Fibroblast of the aortic adventitia (primary cell): ENCODE data around the gene KIF9. TPM values are rescaled to one million over a fixed set of nuclear protein-coding genes. Genes with fewer than 3 reads are reported as not detected.
"Not testable (repeated sequence)": the region's sequence is repeated elsewhere in the genome, so short reads cannot be mapped to it uniquely, and the experiment has no call there.

Source experiments
- DNase-seq: peaks from one replicate; pipeline ENCODE4 v3.0.0-alpha.2; 2010; ENCODE audit warnings: low read depth
- H3K4me3 ChIP-seq: 2 replicates; pipeline ENCODE4 v1.5.1; 2011; ENCODE audit warnings: low read depth, mild to moderate bottlenecking, control low read depth, low read length, moderate library complexity
- CTCF ChIP-seq: IDR thresholded peaks from 2 replicates; pipeline ENCODE4 v1.5.1; 2011; ENCODE audit warnings: mild to moderate bottlenecking, low read length, control low read depth, inconsistent platforms; ENCODE audit not compliant: insufficient read depth
- total RNA-seq: library from RNA; depleted of rRNA; stranded (reverse); fragments of >200 nt; gene quantifications from 2 replicates; pipeline ENCODE4 v1.2.3, GENCODE V29; 2012; ENCODE audit warnings: low replicate concordance

Gene KIF9
- total RNA-seq, 1 donor: 4.5 TPM

GRCh38 chr3:47238017-47238416, 44.6 kb downstream of the KIF9 start:
- TF ChIP-seq CTCF: no peak

GRCh38 chr3:47228088-47228487, 54.5 kb downstream of the KIF9 start:
- TF ChIP-seq CTCF: no peak
- no peak overlapping the region for H3K4me3 ChIP-seq
- peak; percentile 14 for DNase-seq

More at GRCh38 chr3:47238017-47238416, 44.6 kb downstream of the KIF9 start:
- H3K4me3 ChIP-seq: no peak overlapping the region
- DNase-seq: no peak

GRCh38 chr3:47227678-47228077, 54.9 kb downstream of the KIF9 start:
- no peak overlapping the region for H3K4me3 ChIP-seq
- DNase-seq: peak; percentile 16
- TF ChIP-seq CTCF: no peak

- no peak for TF ChIP-seq CTCF
- peak; percentile 81 for DNase-seq
- no peak overlapping the region for H3K4me3 ChIP-seq
Measured at GRCh38 chr3:47225310-47225906, 57.2 kb downstream of the KIF9 start.

GRCh38 chr3:47223755-47224154, 58.8 kb downstream of the KIF9 start:
- TF ChIP-seq CTCF: no peak
- no peak for DNase-seq
- H3K4me3 ChIP-seq: no peak overlapping the region

GRCh38 chr3:47221798-47222197, 60.8 kb downstream of the KIF9 start:
- no peak for DNase-seq
- no peak for TF ChIP-seq CTCF
- no peak overlapping the region for H3K4me3 ChIP-seq

GRCh38 chr3:47210863-47211405, 71.7 kb downstream of the KIF9 start:
- H3K4me3 ChIP-seq: no peak overlapping the region
- no peak for DNase-seq
- TF ChIP-seq CTCF: no peak

GRCh38 chr3:47206022-47206421, 76.6 kb downstream of the KIF9 start:
- not testable (repeated sequence) for H3K4me3 ChIP-seq, DNase-seq
